HCT116 (cell line): ENCODE measurements around the gene STON2. TPM values are rescaled to one million over a fixed set of nuclear protein-coding genes. Genes with fewer than 3 reads are reported as not detected.

Experiments
- ATAC-seq: fragments of 200-7000 bp; cut with Tn5 transposase; 2 replicates; pipeline ENCODE4 v1.9.1; 2020; ENCODE audit warnings: mild to moderate bottlenecking, moderate library complexity
- BruUV-seq: library from RNA; stranded (reverse); fragments of 400-500 nt; replicated peaks from 2 replicates; lab custom pipeline; 2021; lab: Mats Ljungman, UMichigan
- CTCF ChIA-PET: fragments of 300-600 bp; sonication (Branson Sonifier 250); formaldehyde crosslinking; loops from one replicate; lab custom pipeline; 2021; ENCODE audit warnings: antibody characterized with exemption; lab: Charles Lee
- POLR2A ChIA-PET: fragments of 300-600, 350-600 bp; sonication (Branson Sonifier 250); formaldehyde crosslinking; loops from one replicate; lab custom pipeline; 2021; ENCODE audit warnings: antibody characterized with exemption; lab: Charles Lee
- RAD21 ChIA-PET, 2 experiments: fragments of 300-600 bp; sonication (Branson Sonifier 250); formaldehyde crosslinking; loops; one replicate each; lab custom pipeline; 2023; ENCODE audit warnings: low total read pairs in 2 of 2; ENCODE audit not compliant: uncharacterized antibody in 2 of 2, unreplicated experiment in 2 of 2, low non-redundant PET in 1 of 2; lab: Charles Lee
- DNase-seq: peaks from one replicate; pipeline ENCODE4 v3.0.0-alpha.2; 2010; ENCODE audit warnings: low read depth, low spot score
- H2AFZ ChIP-seq: fragments of 200-600 bp; shearing (Covaris generic), sonication (generic); 2 replicates; pipeline ENCODE4 v1.6.1; 2017; ENCODE audit warnings: low read depth, mixed run types, mixed read lengths, antibody characterized with exemption, low read length; ENCODE audit not compliant: poor library complexity, severe bottlenecking
- H3K27ac ChIP-seq: 2 replicates; pipeline ENCODE4 v1.5.1; 2012; ENCODE audit warnings: low read depth, low read length
- H3K27me3 ChIP-seq: fragments of 200-600 bp; sonication (generic); 2 replicates; pipeline ENCODE4 v1.6.1; 2016; ENCODE audit warnings: mixed run types, low read length, mixed read lengths; ENCODE audit not compliant: insufficient read depth
- H3K36me3 ChIP-seq, 2 experiments: fragments of 200-500 bp in 1 of 2; fragments of 200-600 bp in 1 of 2; sonication (Bioruptor generic) in 1 of 2; sonication (generic) in 1 of 2; 2 replicates each; pipeline versions ENCODE4 v1.5.1 to v1.6.1; 2014 to 2016; ENCODE audit warnings: low read length in 2 of 2, inconsistent platforms in 1 of 2, mixed read lengths in 1 of 2, mixed run types in 1 of 2; ENCODE audit not compliant: insufficient read depth in 2 of 2, control insufficient read depth in 1 of 2
- H3K4me1 ChIP-seq, 2 experiments: fragments of 200-600 bp in 1 of 2; sonication (generic) in 1 of 2; 2 replicates each; pipeline versions ENCODE4 v1.5.1 to v1.6.1; 2012 to 2017; ENCODE audit warnings: low read length in 2 of 2, inconsistent platforms in 1 of 2, mild to moderate bottlenecking in 1 of 2, mixed read lengths in 1 of 2, mixed run types in 1 of 2, moderate library complexity in 1 of 2; ENCODE audit not compliant: insufficient read depth in 2 of 2, control insufficient read depth in 1 of 2
- H3K4me2 ChIP-seq: fragments of 200-600 bp; sonication (generic); 2 replicates; pipeline ENCODE4 v1.6.1; 2017; ENCODE audit warnings: mixed run types, low read length, mixed read lengths
- H3K4me3 ChIP-seq, 2 experiments: fragments of 200-600 bp in 1 of 2; sonication (generic) in 1 of 2; replicated peaks in 1 of 2; 2 replicates each; pipeline ENCODE4 v1.5.1; 2011 to 2016; ENCODE audit warnings: low read length in 2 of 2, control low read depth in 1 of 2, low read depth in 1 of 2, mild to moderate bottlenecking in 1 of 2, mixed read lengths in 1 of 2, mixed run types in 1 of 2
- H3K79me2 ChIP-seq: fragments of 200-600 bp; sonication (generic); 2 replicates; pipeline ENCODE4 v1.6.1; 2017; ENCODE audit warnings: mild to moderate bottlenecking, mixed run types, low read length, moderate library complexity, mixed read lengths; ENCODE audit not compliant: insufficient read depth
- H3K9ac ChIP-seq: fragments of 200-600 bp; sonication (generic); 2 replicates; pipeline ENCODE4 v1.6.1; 2016; ENCODE audit warnings: low read length, mixed read lengths
- H3K9me2 ChIP-seq: fragments of 200-600 bp; sonication (generic), shearing (Covaris generic); 2 replicates; pipeline ENCODE4 v1.6.1; 2017; ENCODE audit warnings: mixed run types, mild to moderate bottlenecking, moderate library complexity; ENCODE audit not compliant: insufficient read depth
- H3K9me3 ChIP-seq, 2 experiments: fragments of 200-500 bp in 1 of 2; fragments of 200-600 bp in 1 of 2; sonication (Bioruptor generic) in 1 of 2; sonication (generic) in 1 of 2; 2 replicates each; pipeline ENCODE4 v1.6.1; 2014 to 2017; ENCODE audit warnings: low read length in 2 of 2, mixed read lengths in 2 of 2, inconsistent platforms in 1 of 2, low read depth in 1 of 2, mild to moderate bottlenecking in 1 of 2, mixed run types in 1 of 2, moderate library complexity in 1 of 2; ENCODE audit not compliant: control insufficient read depth in 1 of 2, insufficient read depth in 1 of 2
- H4K20me1 ChIP-seq: fragments of 200-600 bp; sonication (generic), shearing (Covaris generic); 2 replicates; pipeline ENCODE4 v1.6.1; 2017; ENCODE audit warnings: mixed run types, mild to moderate bottlenecking, moderate library complexity; ENCODE audit not compliant: insufficient read depth
- CEBPB ChIP-seq: IDR thresholded peaks from 2 replicates; pipeline ENCODE4 v1.6.1; 2012; ENCODE audit warnings: low read depth
- POLR2A ChIP-seq: IDR thresholded peaks from 2 replicates; pipeline ENCODE4 v1.7.0; 2011; ENCODE audit warnings: borderline replicate concordance; ENCODE audit not compliant: insufficient read depth, insufficient read length; ENCODE audit errors: extremely low read depth
- POLR2AphosphoS5 ChIP-seq: IDR thresholded peaks from 2 replicates; pipeline ENCODE4 v1.6.1; 2011; ENCODE audit warnings: mild to moderate bottlenecking, low read depth, low read length, moderate library complexity
- SIN3A ChIP-seq: IDR thresholded peaks from 2 replicates; pipeline ENCODE4 v1.6.1; 2012; ENCODE audit warnings: low read depth
- SP1 ChIP-seq: IDR thresholded peaks from 2 replicates; pipeline ENCODE4 v1.6.1; 2012; ENCODE audit warnings: low read depth
- YY1 ChIP-seq: IDR thresholded peaks from 2 replicates; pipeline ENCODE4 v1.6.1; 2011; ENCODE audit warnings: low read length, low read depth, moderate library complexity, mild to moderate bottlenecking; ENCODE audit not compliant: insufficient replicate concordance; ENCODE audit errors: extremely low read depth
- ZNF274 ChIP-seq: fragments of 200-500 bp; sonication (Bioruptor generic); IDR thresholded peaks from 2 replicates; pipeline ENCODE4 v1.6.1; 2014; ENCODE audit warnings: mild to moderate bottlenecking, low read depth, low read length, inconsistent platforms
- intact Hi-C: fragments of 100-400 bp; cut with micrococcal nuclease; formaldehyde crosslinking; loops from 2 replicates; pipeline ENCODE4 v1.10.0; 2022
- total RNA-seq: library from RNA; stranded (reverse); gene quantifications from one replicate; pipeline ENCODE4 v1.2.1, GENCODE V29; 2021; ENCODE audit not compliant: unreplicated experiment

Gene STON2
- total RNA-seq, 1 experiment from 2014 or later, result 4.1 TPM

- no peak overlapping the region for H2AFZ ChIP-seq
- BruUV-seq, result no TSS peak
- no peak for DNase-seq
- H3K9ac ChIP-seq, result no peak overlapping the region
- TF ChIP-seq CEBPB (no peak), YY1 (no peak), SIN3A (no peak), POLR2A (no peak)
- no peaks in the 10 kb centered on the region for H3K9me3 ChIP-seq
- ChIA-PET RAD21 (no interaction called here), CTCF (no interaction called here), POLR2A (no interaction called here)
- no peak for ATAC-seq
- H3K79me2 ChIP-seq, result no peaks in the 10 kb centered on the region
- H3K4me1 ChIP-seq, result no peaks in the 10 kb centered on the region
- H3K9me2 ChIP-seq, result no peaks in the 10 kb centered on the region
- no peaks in the 10 kb centered on the region for H3K36me3 ChIP-seq
- H3K4me3 ChIP-seq, result no peak overlapping the region
- H3K27ac ChIP-seq, result no peak overlapping the region
- no peak overlapping the region for H3K4me2 ChIP-seq
- H4K20me1 ChIP-seq, result no peaks in the 10 kb centered on the region
- no peaks in the 10 kb centered on the region for H3K27me3 ChIP-seq
- intact Hi-C loops, result no loop called here
Observed at GRCh38 chr14:81418057-81418790, 18.1 kb upstream of the STON2 start.

GRCh38 chr14:81416981-81417380, 16.9 kb upstream of the STON2 start:
- no peak for ATAC-seq

More at GRCh38 chr14:81416981-81417380, 16.9 kb upstream of the STON2 start:
- Histone ChIP-seq H4K20me1 (no peaks in the 10 kb centered on the region), H3K79me2 (no peaks in the 10 kb centered on the region), H2AFZ (no peak overlapping the region), H3K36me3 (no peaks in the 10 kb centered on the region), H3K27ac (no peak overlapping the region), H3K9ac (no peak overlapping the region), H3K4me3 (no peak overlapping the region), H3K27me3 (no peaks in the 10 kb centered on the region), H3K4me1 (no peaks in the 10 kb centered on the region), H3K4me2 (no peak overlapping the region), H3K9me3 (no peaks in the 10 kb centered on the region), H3K9me2 (no peaks in the 10 kb centered on the region)
- no peak for DNase-seq
- no peak for TF ChIP-seq ZNF274
- TF ChIP-seq POLR2A, result no peak
- no peak for TF ChIP-seq SP1
- TF ChIP-seq POLR2AphosphoS5, result no peak
- no TSS peak for BruUV-seq
- intact Hi-C loops, result no loop called here
- ChIA-PET RAD21 (no interaction called here), CTCF (no interaction called here), POLR2A (no interaction called here)
